Prostate gland (tissue), 2 donors: ENCODE data around the gene MASP1. TPM values are rescaled to one million over a fixed set of nuclear protein-coding genes. Genes with fewer than 3 reads are reported as not detected.

ENCODE experiments used
- DNase-seq: peaks from one replicate; pipeline ENCODE4 v3.0.0-alpha.2; 2019; ENCODE audit warnings: low spot score
- H3K27ac ChIP-seq, 2 donors: fragments of 200-600 bp; sonication (generic); 2 replicates each; pipeline ENCODE4 v1.5.1; 2017 to 2019
- H3K27me3 ChIP-seq: fragments of 200-600 bp; sonication (generic); replicated peaks from 2 replicates; pipeline ENCODE4 v1.5.1; 2019; ENCODE audit not compliant: insufficient read depth
- H3K36me3 ChIP-seq, 2 donors: fragments of 200-600 bp; sonication (generic); 1 replicate in 1 of 2; 2 replicates in 1 of 2; pipeline versions ENCODE4 v1.5.1 to v1.8.1; 2017 to 2019
- H3K4me1 ChIP-seq: fragments of 200-600 bp; sonication (generic); replicated peaks from 2 replicates; pipeline ENCODE4 v1.5.1; 2019
- H3K4me3 ChIP-seq, 2 donors: fragments of 200-600 bp; sonication (generic); 2 replicates each; pipeline ENCODE4 v1.5.1; 2017 to 2019
- H3K9me3 ChIP-seq: fragments of 200-600 bp; sonication (generic); 2 replicates; pipeline ENCODE4 v1.5.1; 2017
- CTCF ChIP-seq, 4 experiments: fragments of 200-600 bp in 2 of 4; fragments of 450-650 bp in 2 of 4; sonication (generic) in 2 of 4; IDR thresholded peaks; 1 replicate in 3 of 4; 2 replicates in 1 of 4; pipeline ENCODE4 v1.5.1; 2016 to 2019; ENCODE audit warnings: antibody characterized with exemption in 4 of 4, mild to moderate bottlenecking in 2 of 4, moderate library complexity in 2 of 4
- POLR2A ChIP-seq: fragments of 450-650 bp; IDR thresholded peaks from one replicate; pipeline ENCODE4 v1.6.1; 2016; ENCODE audit warnings: antibody characterized with exemption, mild to moderate bottlenecking
- POLR2AphosphoS5 ChIP-seq: sonication (generic); formaldehyde crosslinking; IDR thresholded peaks from one replicate; pipeline ENCODE4 v1.6.1; 2017; ENCODE audit warnings: antibody characterized with exemption
- WGBS: methylation state at CpG from one replicate; pipeline ENCODE4 v1.1.5; 2018; 5-methylcytosine and 5-hydroxymethylcytosine counted together
- intact Hi-C: fragments of 100-400 bp; cut with DNase I; formaldehyde crosslinking; loops from one replicate; pipeline ENCODE4 v1.14.2; 2022
- total RNA-seq, 2 donors: library from RNA; depleted of rRNA; stranded (reverse); fragments of >200 nt; gene quantifications; one replicate each; pipeline ENCODE4 v1.1.0, GENCODE V29; 2016

MASP1 gene
- total RNA-seq, 2 donors from 2014 or later, result 22.1 to 27.3 TPM

DNA sequence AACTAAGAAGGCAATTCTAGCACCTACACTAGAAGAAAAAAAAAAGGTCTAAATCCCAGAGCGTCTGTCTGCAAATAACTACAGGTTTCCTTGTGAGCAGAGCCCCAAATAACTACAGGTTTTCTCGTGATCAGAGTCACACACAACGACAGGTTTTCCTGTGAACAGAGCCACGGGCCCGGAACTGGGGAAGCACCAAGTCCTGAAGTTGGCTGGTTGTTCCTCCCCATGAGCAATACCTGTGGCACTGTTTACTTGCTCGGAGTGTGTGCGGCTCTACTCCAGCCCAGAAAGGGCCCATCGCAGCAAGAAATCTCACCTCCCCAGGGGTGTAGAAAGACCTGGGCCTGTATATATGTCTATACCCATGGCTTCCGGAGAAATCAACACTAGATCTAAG is 644 bp upstream of the MASP1 start:
- H3K4me3 ChIP-seq, result no peak overlapping the region
- H3K36me3 ChIP-seq, result no peaks in the 10 kb centered on the region
- no peaks in the 10 kb centered on the region for H3K9me3 ChIP-seq
- no peaks in the 10 kb centered on the region for H3K27me3 ChIP-seq
- DNase-seq, result no peak
- no peak for TF ChIP-seq POLR2A
- TF ChIP-seq POLR2AphosphoS5, result no peak
- no peak for TF ChIP-seq CTCF (IDR thresholded peaks at IDR 0.05)
- peak overlapping the region; percentile 5 to 47 for H3K27ac ChIP-seq
- intact Hi-C loops, result loop anchor here (10.0 kb wide), 1 partner anchor 77 kb away; no protein-coding TSS in a partner anchor
- 50% methylated on average over 9 of the region's 9 CpGs for WGBS
- no peaks in the 10 kb centered on the region for H3K4me1 ChIP-seq

DNA sequence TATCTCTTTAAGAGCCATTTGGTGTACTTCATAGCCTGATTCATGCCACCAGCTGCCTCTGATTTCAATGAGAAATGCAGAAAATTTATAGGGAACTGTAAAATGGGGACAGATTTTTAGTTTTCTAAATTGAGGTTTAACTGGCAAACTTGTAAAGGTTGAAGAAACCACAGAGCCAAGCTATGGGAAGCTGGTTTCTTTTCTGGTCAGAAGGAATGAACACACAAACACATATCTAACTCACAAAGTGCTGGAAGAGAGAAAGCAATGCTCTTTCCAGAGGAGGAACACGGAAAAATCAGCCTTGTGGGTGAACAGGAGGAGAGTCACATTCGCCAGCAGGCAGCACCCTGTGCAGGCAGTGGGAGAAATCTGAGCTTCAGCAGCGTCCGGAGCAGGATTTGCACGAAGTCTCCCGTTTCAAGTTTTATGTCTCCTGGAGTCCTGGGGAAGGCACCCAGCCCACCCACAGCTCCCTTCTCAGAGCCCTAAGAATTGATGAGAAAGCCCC is 481 bp downstream of the MASP1 start:
- H3K27ac ChIP-seq, result peak overlapping the region; percentile 5 to 47
- peak overlapping the region; percentile 12 to 21 for H3K4me3 ChIP-seq
- no peaks in the 10 kb centered on the region for H3K4me1 ChIP-seq
- intact Hi-C loops, result loop anchor here (10.0 kb wide), 1 partner anchor 76 kb away; no protein-coding TSS in a partner anchor
- H3K36me3 ChIP-seq, result no peaks in the 10 kb centered on the region
- no peak for DNase-seq
- 6% methylated on average over 6 of the region's 6 CpGs for WGBS
- no peaks in the 10 kb centered on the region for H3K27me3 ChIP-seq
- TF ChIP-seq CTCF (IDR thresholded peaks at IDR 0.05) (no peak), POLR2AphosphoS5 (no peak), POLR2A (no peak)
- H3K9me3 ChIP-seq, result no peaks in the 10 kb centered on the region

DNA sequence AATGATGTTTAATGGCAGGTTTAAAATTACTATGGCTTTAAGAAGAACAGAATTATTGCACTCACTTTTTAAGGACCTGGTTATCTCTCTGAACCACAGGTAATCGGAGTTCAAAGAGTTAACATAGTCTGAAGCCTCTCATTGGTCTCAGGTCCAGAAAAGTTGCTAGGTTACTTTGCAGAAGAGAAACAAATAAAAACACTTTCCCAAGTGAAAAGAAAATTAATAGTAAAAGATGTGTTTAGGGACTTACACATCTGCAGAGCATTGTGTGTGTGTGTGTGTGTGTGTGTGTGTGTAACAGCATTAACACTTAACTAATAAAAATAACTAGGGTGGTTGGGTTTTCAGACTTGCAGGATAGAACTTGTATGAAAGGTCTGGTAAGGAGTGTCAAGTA is 1.0 kb downstream of the MASP1 start:
- TF ChIP-seq POLR2A (no peak), POLR2AphosphoS5 (no peak), CTCF (IDR thresholded peaks at IDR 0.05) (no peak)
- no peaks in the 10 kb centered on the region for H3K9me3 ChIP-seq
- no peaks in the 10 kb centered on the region for H3K36me3 ChIP-seq
- 29% methylated on average over 1 of the region's 1 CpG for WGBS
- no peaks in the 10 kb centered on the region for H3K27me3 ChIP-seq
- H3K27ac ChIP-seq, result peak overlapping the region; percentile 5 to 47
- H3K4me3 ChIP-seq, result peak overlapping the region in 1 of 2 donors; percentile 12
- H3K4me1 ChIP-seq, result no peaks in the 10 kb centered on the region
- DNase-seq, result no peak
- intact Hi-C loops, result loop anchor here (10.0 kb wide), 1 partner anchor 76 kb away; no protein-coding TSS in a partner anchor

GRCh38 chr3:187288855-187289605 is 2.5 kb downstream of the MASP1 start:
- no peaks in the 10 kb centered on the region for H3K36me3 ChIP-seq
- TF ChIP-seq POLR2A, result no peak
- TF ChIP-seq POLR2AphosphoS5, result no peak
- no peak for TF ChIP-seq CTCF (IDR thresholded peaks at IDR 0.05)
- H3K27ac ChIP-seq, result no peak overlapping the region
- WGBS, result 70% methylated on average over 14 of the region's 14 CpGs
- H3K4me1 ChIP-seq, result no peaks in the 10 kb centered on the region
- no peak overlapping the region for H3K4me3 ChIP-seq
- H3K27me3 ChIP-seq, result no peaks in the 10 kb centered on the region
- no peaks in the 10 kb centered on the region for H3K9me3 ChIP-seq
- DNase-seq, result no peak
- intact Hi-C loops, result no loop called here
